ENCODE results near the gene PTK7. TPM values are rescaled to one million over a fixed set of nuclear protein-coding genes. Genes with fewer than 3 reads are reported as not detected.
"Not testable (repeated sequence)": the region's sequence is repeated elsewhere in the genome, so short reads cannot be mapped to it uniquely, and the experiment has no call there.

PTK7 gene
- 42.2 TPM for polyA plus RNA-seq (2012; ENCODE audit: insufficient read depth, insufficient read length)

- H3K4me3 ChIP-seq (ENCODE audit: low read length), result peak within 1 kb of the TSS; percentile 84
- peak; percentile 64 for DNase-seq (ENCODE audit: low read depth, low spot score)
These were observed at the start of gene PTK7 for GRCh38 chr6:43075670-43076463. Gene PTK7 (plus strand): TSS chr6:43076314. CDS start chr6:43076489, 175 bp downstream.

- DNase-seq (ENCODE audit: low read depth, low spot score), result no peak
These were observed 49.7 kb upstream of the PTK7 start for GRCh38 chr6:43026365-43026764.

GRCh38 chr6:43029120-43029519 lies 47.0 kb upstream of the PTK7 start:
- H3K4me3 ChIP-seq (ENCODE audit: low read length), result no peak overlapping the region
- no peak for DNase-seq (ENCODE audit: low read depth, low spot score)

More at GRCh38 chr6:43026365-43026764, 49.7 kb upstream of the PTK7 start:
- H3K4me3 ChIP-seq (ENCODE audit: low read length), result no peak overlapping the region

GRCh38 chr6:43032326-43032725 lies 43.8 kb upstream of the PTK7 start:
- no peak for DNase-seq (ENCODE audit: low read depth, low spot score)
- no peak overlapping the region for H3K4me3 ChIP-seq (ENCODE audit: low read length)

GRCh38 chr6:43033496-43034189 lies 42.5 kb upstream of the PTK7 start:
- H3K4me3 ChIP-seq (ENCODE audit: low read length), result no peak overlapping the region
- no peak for DNase-seq (ENCODE audit: low read depth, low spot score)

- DNase-seq (ENCODE audit: low read depth, low spot score), result no peak
These were observed 42.0 kb upstream of the PTK7 start for GRCh38 chr6:43034190-43034525.

GRCh38 chr6:43035495-43036194 lies 40.5 kb upstream of the PTK7 start:
- no peak overlapping the region for H3K4me3 ChIP-seq (ENCODE audit: low read length)
- no peak for DNase-seq (ENCODE audit: low read depth, low spot score)

More at GRCh38 chr6:43034190-43034525, 42.0 kb upstream of the PTK7 start:
- H3K4me3 ChIP-seq (ENCODE audit: low read length), result no peak overlapping the region

- no peak overlapping the region for H3K4me3 ChIP-seq (ENCODE audit: low read length)
- DNase-seq (ENCODE audit: low read depth, low spot score), result no peak
These were observed 39.4 kb upstream of the PTK7 start for GRCh38 chr6:43036712-43037111.

- H3K4me3 ChIP-seq (ENCODE audit: low read length), result no peak overlapping the region
- DNase-seq (ENCODE audit: low read depth, low spot score), result no peak
These were observed 38.9 kb upstream of the PTK7 start for GRCh38 chr6:43037197-43037596.

- no peak for DNase-seq (ENCODE audit: low read depth, low spot score)
These were observed 38.4 kb upstream of the PTK7 start for GRCh38 chr6:43037706-43038105.

GRCh38 chr6:43038727-43039126 lies 37.4 kb upstream of the PTK7 start:
- DNase-seq (ENCODE audit: low read depth, low spot score), result no peak
- no peak overlapping the region for H3K4me3 ChIP-seq (ENCODE audit: low read length)

More at GRCh38 chr6:43037706-43038105, 38.4 kb upstream of the PTK7 start:
- H3K4me3 ChIP-seq (ENCODE audit: low read length), result no peak overlapping the region

GRCh38 chr6:43040542-43041257 lies 35.4 kb upstream of the PTK7 start:
- no peak overlapping the region for H3K4me3 ChIP-seq (ENCODE audit: low read length)
- DNase-seq (ENCODE audit: low read depth, low spot score), result no peak

GRCh38 chr6:43041475-43041874 lies 34.6 kb upstream of the PTK7 start:
- not testable (repeated sequence) for DNase-seq (ENCODE audit: low read depth, low spot score); H3K4me3 ChIP-seq (ENCODE audit: low read length)

GRCh38 chr6:43043310-43043709 lies 32.8 kb upstream of the PTK7 start:
- H3K4me3 ChIP-seq (ENCODE audit: low read length), result no peak overlapping the region
- no peak for DNase-seq (ENCODE audit: low read depth, low spot score)

- DNase-seq (ENCODE audit: low read depth, low spot score), result no peak
- no peak overlapping the region for H3K4me3 ChIP-seq (ENCODE audit: low read length)
These were observed 30.7 kb upstream of the PTK7 start for GRCh38 chr6:43045371-43045930.

- H3K4me3 ChIP-seq (ENCODE audit: low read length), result no peak overlapping the region
- DNase-seq (ENCODE audit: low read depth, low spot score), result no peak
These were observed 28.1 kb upstream of the PTK7 start for GRCh38 chr6:43047998-43048397.

GRCh38 chr6:43050981-43051380 lies 25.1 kb upstream of the PTK7 start:
- no peak for DNase-seq (ENCODE audit: low read depth, low spot score)
- H3K4me3 ChIP-seq (ENCODE audit: low read length), result no peak overlapping the region

GRCh38 chr6:43052225-43052841 lies 23.8 kb upstream of the PTK7 start:
- peak overlapping the region; percentile 87 for H3K4me3 ChIP-seq (ENCODE audit: low read length)
- DNase-seq (ENCODE audit: low read depth, low spot score), result no peak
